Mesendoderm (in vitro differentiated cells): ENCODE measurements around the gene ZNF341.
"Not testable (repeated sequence)": the region's sequence is repeated elsewhere in the genome, so short reads cannot be mapped to it uniquely, and the experiment has no call there.

ENCODE experiments used
- DNase-seq: peaks from one replicate; pipeline ENCODE4 v3.0.0; 2013
- H2AK5ac ChIP-seq: 2 replicates; pipeline ENCODE4 v1.6.1; 2013; ENCODE audit warnings: low read length, inconsistent platforms
- H2BK120ac ChIP-seq: 2 replicates; pipeline ENCODE4 v1.6.1; 2013; ENCODE audit warnings: low read depth, mild to moderate bottlenecking, low read length, moderate library complexity, mixed read lengths
- H2BK15ac ChIP-seq: replicated peaks from 2 replicates; pipeline ENCODE4 v1.6.1; 2013; ENCODE audit warnings: low read depth, mild to moderate bottlenecking, moderate library complexity
- H2BK5ac ChIP-seq: 2 replicates; pipeline ENCODE4 v1.6.1; 2013; ENCODE audit warnings: low read length, inconsistent platforms
- H3K18ac ChIP-seq: 2 replicates; pipeline ENCODE4 v1.6.1; 2013; ENCODE audit warnings: mild to moderate bottlenecking, low read length, mixed read lengths
- H3K23ac ChIP-seq: one replicate; pipeline ENCODE4 v1.6.1; 2013; ENCODE audit warnings: low read length
- H3K27ac ChIP-seq: 2 replicates; pipeline ENCODE4 v1.5.1; 2013; ENCODE audit warnings: low read depth, mild to moderate bottlenecking, inconsistent platforms, low read length, moderate library complexity
- H3K27me3 ChIP-seq: 2 replicates; pipeline ENCODE4 v1.6.1; 2013; ENCODE audit warnings: low read length, control low read depth, mild to moderate bottlenecking, inconsistent platforms; ENCODE audit not compliant: insufficient read depth, poor library complexity
- H3K36me3 ChIP-seq: 2 replicates; pipeline ENCODE4 v1.6.1; 2013; ENCODE audit warnings: low read length, inconsistent platforms; ENCODE audit not compliant: control insufficient read depth, insufficient read depth
- H3K4ac ChIP-seq: one replicate; pipeline ENCODE4 v1.6.1; 2013; ENCODE audit warnings: low read depth, mild to moderate bottlenecking, low read length, moderate library complexity
- H3K4me1 ChIP-seq: 2 replicates; pipeline ENCODE4 v1.6.1; 2013; ENCODE audit warnings: low read depth, low read length, inconsistent platforms; ENCODE audit not compliant: control insufficient read depth
- H3K4me2 ChIP-seq: 2 replicates; pipeline ENCODE4 v1.6.1; 2013; ENCODE audit warnings: low read length
- H3K4me3 ChIP-seq: 2 replicates; pipeline ENCODE4 v1.5.1; 2013; ENCODE audit warnings: mild to moderate bottlenecking, low read length
- H3K56ac ChIP-seq: one replicate; pipeline ENCODE4 v1.6.1; 2013; ENCODE audit warnings: low read length
- H3K79me1 ChIP-seq: 2 replicates; pipeline ENCODE4 v1.6.1; 2013; ENCODE audit warnings: low read length, inconsistent platforms
- H3K79me2 ChIP-seq: 2 replicates; pipeline ENCODE4 v1.6.1; 2013; ENCODE audit warnings: mild to moderate bottlenecking, low read length; ENCODE audit not compliant: control insufficient read depth, insufficient read depth
- H3K9ac ChIP-seq: 2 replicates; pipeline ENCODE4 v1.6.1; 2013; ENCODE audit warnings: low read length, inconsistent platforms
- H4K5ac ChIP-seq: one replicate; pipeline ENCODE4 v1.6.1; 2013; ENCODE audit warnings: low read length
- H4K8ac ChIP-seq: one replicate; pipeline ENCODE4 v1.6.1; 2013; ENCODE audit warnings: low read depth, mild to moderate bottlenecking, control low read depth, low read length, moderate library complexity
- WGBS: extraction: QIAGEN DNeasy Blood & Tissue Kit; methylation state at CpG from one replicate; pipeline ENCODE4 v1.1.7; 2013; ENCODE audit warnings: low lambda C conversion rate, missing lambda C conversion rate; ENCODE audit not compliant: insufficient coverage; ENCODE audit errors: extremely low coverage; 5-methylcytosine and 5-hydroxymethylcytosine counted together

Gene ZNF341

DNA sequence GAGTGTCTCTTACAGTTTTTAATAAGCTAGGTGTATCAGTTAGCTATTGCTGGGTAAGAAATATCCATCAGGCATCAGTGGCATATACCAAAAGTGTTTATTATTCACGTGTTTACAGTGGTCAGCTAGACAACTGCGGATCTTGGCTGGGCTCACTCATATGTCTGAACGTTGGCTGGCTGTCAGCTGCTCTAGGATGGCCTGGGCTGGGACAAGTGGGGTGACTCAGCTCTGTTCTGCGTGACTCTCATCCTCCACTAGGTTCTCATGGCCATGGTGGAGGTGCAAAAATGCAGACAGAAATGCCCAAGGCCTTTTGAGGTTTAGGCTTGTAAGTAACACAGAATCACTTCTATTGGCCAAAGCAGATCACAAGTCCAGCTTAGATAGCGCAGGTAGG is 22.0 kb downstream of the ZNF341 start:
- no peak overlapping the region for H2BK15ac ChIP-seq
- WGBS: no CpG with 5 or more reads among the region's 5 CpGs
- no peaks in the 10 kb centered on the region for H3K79me2 ChIP-seq
- no peaks in the 10 kb centered on the region for H3K27me3 ChIP-seq
- H3K18ac ChIP-seq: no peak overlapping the region
- H4K8ac ChIP-seq: no peak overlapping the region
- no peak overlapping the region for H2BK5ac ChIP-seq
- no peak overlapping the region for H3K56ac ChIP-seq
- no peak overlapping the region for H3K27ac ChIP-seq
- DNase-seq: no peak
- no peaks in the 10 kb centered on the region for H3K79me1 ChIP-seq
- H3K4me2 ChIP-seq: no peak overlapping the region
- no peak overlapping the region for H2AK5ac ChIP-seq
- no peaks in the 10 kb centered on the region for H3K4me1 ChIP-seq
- H3K4ac ChIP-seq: no peak overlapping the region
- no peak overlapping the region for H3K4me3 ChIP-seq
- H3K23ac ChIP-seq: no peak overlapping the region
- no peak overlapping the region for H2BK120ac ChIP-seq
- H4K5ac ChIP-seq: no peak overlapping the region
- H3K36me3 ChIP-seq: no peaks in the 10 kb centered on the region
- no peak overlapping the region for H3K9ac ChIP-seq

- H2AK5ac ChIP-seq, H3K4ac ChIP-seq, H2BK120ac ChIP-seq, H3K79me1 ChIP-seq, H3K4me2 ChIP-seq, H2BK15ac ChIP-seq, H3K36me3 ChIP-seq, H3K9ac ChIP-seq, H3K56ac ChIP-seq, H3K27me3 ChIP-seq, H4K5ac ChIP-seq, H4K8ac ChIP-seq, DNase-seq, H2BK5ac ChIP-seq, H3K79me2 ChIP-seq, H3K4me1 ChIP-seq, H3K27ac ChIP-seq, H3K23ac ChIP-seq, H3K18ac ChIP-seq, H3K4me3 ChIP-seq: not testable (repeated sequence)
- WGBS: no CpG with 5 or more reads among the region's 10 CpGs
Observed at GRCh38 chr20:33755936-33756490, 24.2 kb downstream of the ZNF341 start.

- H3K79me1 ChIP-seq: no peaks in the 10 kb centered on the region
- H4K5ac ChIP-seq: no peak overlapping the region
- WGBS: no CpG with 5 or more reads among the region's 10 CpGs
- H2BK5ac ChIP-seq: no peak overlapping the region
- H3K4ac ChIP-seq: no peak overlapping the region
- no peaks in the 10 kb centered on the region for H3K27me3 ChIP-seq
- no peak overlapping the region for H3K56ac ChIP-seq
- H3K4me1 ChIP-seq: no peaks in the 10 kb centered on the region
- no peak overlapping the region for H3K4me2 ChIP-seq
- H3K4me3 ChIP-seq: no peak overlapping the region
- no peak for DNase-seq
- H4K8ac ChIP-seq: no peak overlapping the region
- H3K23ac ChIP-seq: no peak overlapping the region
- no peaks in the 10 kb centered on the region for H3K79me2 ChIP-seq
- H2BK15ac ChIP-seq: no peak overlapping the region
- H3K18ac ChIP-seq: no peak overlapping the region
- no peak overlapping the region for H3K27ac ChIP-seq
- H3K9ac ChIP-seq: no peak overlapping the region
- H3K36me3 ChIP-seq: no peaks in the 10 kb centered on the region
- H2AK5ac ChIP-seq: no peak overlapping the region
- no peak overlapping the region for H2BK120ac ChIP-seq
Observed at GRCh38 chr20:33757046-33757445, 25.2 kb downstream of the ZNF341 start.

DNA sequence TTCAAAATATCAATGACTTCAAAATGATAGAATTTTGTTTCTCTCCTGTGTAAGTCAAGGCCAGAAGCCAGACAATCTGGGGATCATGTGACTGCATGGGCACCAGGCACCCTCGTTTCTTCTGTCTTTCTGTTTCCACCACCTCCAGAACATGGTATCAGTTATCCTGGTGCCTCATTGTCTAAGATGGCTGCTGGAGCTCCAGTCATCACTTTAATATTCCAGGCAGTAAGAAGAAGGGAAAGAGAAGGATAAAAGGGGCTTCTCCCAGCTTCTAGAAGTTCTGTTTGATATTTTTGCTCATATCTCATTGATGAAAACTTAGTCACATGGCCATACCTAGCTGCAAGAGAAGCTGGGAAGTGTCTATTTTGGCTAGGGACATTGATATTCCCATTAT is 25.7 kb downstream of the ZNF341 start:
- WGBS: no CpG with 5 or more reads among the region's 1 CpG

GRCh38 chr20:33761698-33762250 is 30.0 kb downstream of the ZNF341 start:
- WGBS: no CpG with 5 or more reads among the region's 13 CpGs

More for the DNA sequence above, 25.7 kb downstream of the ZNF341 start:
- Histone ChIP-seq H3K4ac (no peak overlapping the region), H2AK5ac (no peak overlapping the region), H2BK120ac (no peak overlapping the region), H3K56ac (no peak overlapping the region), H2BK15ac (no peak overlapping the region), H3K36me3 (no peaks in the 10 kb centered on the region), H3K4me3 (no peak overlapping the region), H3K9ac (no peak overlapping the region), H2BK5ac (no peak overlapping the region), H3K79me1 (no peaks in the 10 kb centered on the region), H3K23ac (no peak overlapping the region), H3K18ac (no peak overlapping the region), H3K27me3 (no peaks in the 10 kb centered on the region), H4K5ac (no peak overlapping the region), H3K79me2 (no peaks in the 10 kb centered on the region), H4K8ac (no peak overlapping the region), H3K27ac (no peak overlapping the region), H3K4me2 (no peak overlapping the region), H3K4me1 (no peaks in the 10 kb centered on the region)
- DNase-seq: no peak

DNA sequence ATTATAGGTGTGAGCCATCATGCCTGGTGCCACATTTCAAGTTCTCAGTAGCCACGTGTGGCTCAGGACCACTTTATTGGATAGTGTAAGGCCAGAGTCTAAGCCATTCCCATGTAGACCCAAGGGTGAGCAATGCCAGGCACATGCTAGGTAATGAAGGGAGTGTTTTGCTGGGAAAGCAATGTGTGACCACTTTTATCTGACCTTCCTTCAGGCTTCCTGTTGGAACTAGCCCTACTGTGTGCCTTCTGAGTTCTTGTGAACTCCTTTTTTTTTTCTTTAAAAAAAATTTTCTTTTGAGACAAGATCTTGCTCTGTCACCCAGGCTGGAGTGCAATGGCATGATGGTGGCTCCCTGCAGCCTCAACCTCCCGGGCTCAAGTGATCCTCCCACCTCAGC is 33.3 kb downstream of the ZNF341 start:
- Histone ChIP-seq H4K8ac (no peak overlapping the region), H3K9ac (no peak overlapping the region), H3K79me1 (no peaks in the 10 kb centered on the region), H3K4me3 (no peak overlapping the region), H3K23ac (no peak overlapping the region), H2BK120ac (no peak overlapping the region), H3K27me3 (no peaks in the 10 kb centered on the region), H4K5ac (no peak overlapping the region), H2BK15ac (no peak overlapping the region), H3K79me2 (no peaks in the 10 kb centered on the region), H2AK5ac (no peak overlapping the region), H3K4me2 (no peak overlapping the region), H3K36me3 (no peaks in the 10 kb centered on the region), H3K4me1 (no peaks in the 10 kb centered on the region), H3K4ac (no peak overlapping the region), H3K27ac (no peak overlapping the region), H2BK5ac (no peak overlapping the region), H3K18ac (no peak overlapping the region), H3K56ac (no peak overlapping the region)
- no CpG with 5 or more reads among the region's 2 CpGs for WGBS
- DNase-seq: no peak

More at GRCh38 chr20:33761698-33762250, 30.0 kb downstream of the ZNF341 start:
- no peaks in the 10 kb centered on the region for H3K79me2 ChIP-seq
- H2AK5ac ChIP-seq: no peak overlapping the region
- no peaks in the 10 kb centered on the region for H3K4me1 ChIP-seq
- H3K4me2 ChIP-seq: no peak overlapping the region
- H4K8ac ChIP-seq: no peak overlapping the region
- H2BK15ac ChIP-seq: no peak overlapping the region
- no peak overlapping the region for H3K56ac ChIP-seq
- H3K4ac ChIP-seq: no peak overlapping the region
- H3K27me3 ChIP-seq: no peaks in the 10 kb centered on the region
- H3K9ac ChIP-seq: no peak overlapping the region
- no peaks in the 10 kb centered on the region for H3K79me1 ChIP-seq
- DNase-seq: no peak
- H3K27ac ChIP-seq: no peak overlapping the region
- no peaks in the 10 kb centered on the region for H3K36me3 ChIP-seq
- no peak overlapping the region for H3K18ac ChIP-seq
- no peak overlapping the region for H3K4me3 ChIP-seq
- no peak overlapping the region for H4K5ac ChIP-seq
- no peak overlapping the region for H2BK5ac ChIP-seq
- H3K23ac ChIP-seq: no peak overlapping the region
- no peak overlapping the region for H2BK120ac ChIP-seq
